Stimulated activated CD4-positive, alpha-beta T cell treated with anti-CD3 and anti-CD28 coated beads, TNF-alpha, amount 100 ng/mL, for 24 hours (primary cell): ENCODE data around the gene GRIA3.
"Not testable (repeated sequence)": the region's sequence is repeated elsewhere in the genome, so short reads cannot be mapped to it uniquely, and the experiment has no call there.

Experiments used
- DNase-seq, 3 experiments: peaks; one replicate each; pipeline ENCODE4 v3.0.0-alpha.2; 2020; ENCODE audit warnings: low read depth in 3 of 3

Gene GRIA3

GRCh38 chrX:123464709-123465108 lies 280.6 kb downstream of the GRIA3 start:
- no peak for DNase-seq

DNA sequence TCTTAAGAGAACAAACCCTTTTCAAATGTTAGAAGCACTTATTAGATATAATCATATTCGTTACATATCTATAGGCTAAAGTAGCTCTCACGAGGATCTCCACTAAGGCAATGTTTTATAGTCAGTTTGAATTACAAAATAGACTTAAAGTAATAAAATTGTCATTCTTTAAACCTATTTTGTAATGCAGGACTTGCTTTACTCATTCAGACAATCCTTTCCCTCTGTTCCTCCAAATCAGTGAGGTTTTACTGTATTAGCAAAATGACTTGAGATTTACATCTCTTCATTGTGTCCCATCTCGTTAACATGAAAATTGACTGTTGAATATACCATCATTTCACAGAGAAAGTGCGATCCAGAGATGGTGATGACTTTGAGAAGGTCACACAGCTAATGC lies 284.4 kb downstream of the GRIA3 start:
- DNase-seq, result no peak

- DNase-seq, result no peak
These were observed 291.1 kb downstream of the GRIA3 start for GRCh38 chrX:123475068-123475724.

DNA sequence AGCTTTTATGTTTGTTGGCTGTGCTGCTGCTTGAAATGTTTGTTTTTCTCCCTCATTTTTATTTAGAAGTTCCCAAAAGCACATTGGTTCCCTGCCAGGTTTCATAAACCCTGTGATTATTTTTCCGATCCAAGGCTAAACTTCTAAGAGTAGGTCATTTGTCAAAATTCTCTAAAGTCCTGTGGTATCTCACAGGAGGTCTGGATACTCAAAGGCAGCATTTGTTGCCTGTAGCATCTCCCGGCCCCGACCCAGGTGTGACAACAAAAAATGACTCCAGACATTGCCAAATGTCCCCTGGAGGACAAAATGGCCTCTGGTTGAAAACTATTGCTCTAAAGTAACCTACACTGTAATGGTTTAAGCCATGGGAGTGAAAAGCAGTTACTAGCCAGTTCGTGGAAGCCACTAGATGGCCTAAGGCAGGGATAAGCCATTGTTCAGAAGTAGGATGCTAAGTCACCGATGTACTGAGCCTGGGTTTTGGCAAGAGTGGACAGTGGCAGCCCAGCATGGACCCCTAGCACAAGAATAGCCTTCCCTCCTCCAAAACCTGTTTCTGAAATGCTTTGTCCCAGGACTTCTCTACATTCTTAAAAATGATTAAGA lies 292.6 kb downstream of the GRIA3 start:
- DNase-seq, result no peak

GRCh38 chrX:123477673-123478072 lies 293.6 kb downstream of the GRIA3 start:
- no peak for DNase-seq

- DNase-seq, result no peak
These were observed 298.1 kb downstream of the GRIA3 start for GRCh38 chrX:123481913-123482851.

- DNase-seq, result no peak
These were observed 302.2 kb downstream of the GRIA3 start for GRCh38 chrX:123486297-123486696.

- no peak for DNase-seq
These were observed 303.2 kb downstream of the GRIA3 start for GRCh38 chrX:123487236-123487635.

DNA sequence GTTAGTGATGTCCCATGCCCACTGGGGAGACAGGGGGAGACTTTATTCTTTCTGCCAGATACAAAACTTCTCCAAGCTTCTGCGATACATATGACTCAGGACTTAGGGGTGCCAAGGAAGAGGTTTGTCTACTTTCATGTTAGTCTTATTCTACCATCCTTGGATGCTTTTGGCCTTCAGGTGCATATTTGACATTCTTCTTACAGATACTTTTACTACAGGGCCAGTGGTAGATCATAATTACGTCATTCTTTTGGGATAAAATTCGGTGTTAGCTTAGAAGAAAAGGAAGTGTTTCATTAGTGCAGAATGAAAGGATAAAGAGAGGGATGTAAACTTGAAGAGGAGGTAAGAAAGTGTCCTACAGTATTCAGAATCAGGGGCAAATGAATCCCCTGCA lies 303.6 kb downstream of the GRIA3 start:
- no peak for DNase-seq

DNA sequence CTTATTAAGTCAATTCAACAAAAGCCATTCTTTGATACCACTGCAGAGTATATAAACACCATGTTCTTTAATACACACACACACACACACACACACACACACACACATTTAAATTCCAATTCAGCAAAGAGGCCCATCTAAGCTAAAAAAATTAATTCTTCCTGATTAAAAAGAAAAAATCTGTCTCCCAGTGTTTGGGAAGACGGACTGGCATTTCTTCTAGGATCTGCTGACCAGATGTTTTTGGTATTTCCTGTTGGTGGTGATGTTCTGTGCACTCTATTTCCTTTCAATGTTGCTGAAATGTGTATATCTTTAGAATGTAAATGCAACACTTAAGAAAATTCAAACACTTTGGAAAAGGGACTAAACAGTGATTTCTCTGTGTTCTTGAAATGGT lies 304.9 kb downstream of the GRIA3 start:
- no peak for DNase-seq

- no peak for DNase-seq
These were observed 309.8 kb downstream of the GRIA3 start for GRCh38 chrX:123493857-123494256.

GRCh38 chrX:123499787-123500186 lies 315.7 kb downstream of the GRIA3 start:
- no peak for DNase-seq

GRCh38 chrX:123504047-123504446 lies 320.0 kb downstream of the GRIA3 start:
- no peak for DNase-seq

DNA sequence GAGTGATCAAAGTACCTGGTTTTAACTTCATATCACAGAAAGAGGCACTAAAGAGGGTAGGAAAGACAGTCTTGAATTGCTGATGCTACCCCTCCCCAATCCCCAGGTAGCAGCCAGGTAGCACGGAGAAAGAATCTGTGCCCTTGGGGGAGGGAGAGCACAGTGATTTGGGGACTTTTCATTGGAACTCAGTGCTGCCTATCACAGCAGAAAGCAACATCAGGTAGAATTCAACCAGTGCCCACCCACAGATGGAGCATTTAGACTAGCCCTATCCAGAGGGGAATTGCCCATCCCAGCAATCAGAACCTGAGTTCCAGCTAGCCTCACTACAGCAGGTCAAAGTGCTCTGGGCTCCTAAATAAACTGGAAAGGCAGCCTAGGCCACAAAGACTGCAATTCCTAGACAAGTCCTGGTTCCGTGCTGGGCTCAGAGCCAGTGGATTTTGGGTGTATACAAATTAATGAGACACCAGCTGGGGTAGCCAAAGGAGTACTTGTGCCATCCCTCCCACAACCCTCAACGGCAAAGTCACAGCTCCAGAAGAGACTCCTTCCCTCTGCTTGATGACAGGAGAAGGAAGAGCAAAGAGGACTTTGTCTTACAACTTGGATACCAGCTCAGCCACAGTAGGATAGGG lies 320.7 kb downstream of the GRIA3 start:
- DNase-seq, result no peak

DNA sequence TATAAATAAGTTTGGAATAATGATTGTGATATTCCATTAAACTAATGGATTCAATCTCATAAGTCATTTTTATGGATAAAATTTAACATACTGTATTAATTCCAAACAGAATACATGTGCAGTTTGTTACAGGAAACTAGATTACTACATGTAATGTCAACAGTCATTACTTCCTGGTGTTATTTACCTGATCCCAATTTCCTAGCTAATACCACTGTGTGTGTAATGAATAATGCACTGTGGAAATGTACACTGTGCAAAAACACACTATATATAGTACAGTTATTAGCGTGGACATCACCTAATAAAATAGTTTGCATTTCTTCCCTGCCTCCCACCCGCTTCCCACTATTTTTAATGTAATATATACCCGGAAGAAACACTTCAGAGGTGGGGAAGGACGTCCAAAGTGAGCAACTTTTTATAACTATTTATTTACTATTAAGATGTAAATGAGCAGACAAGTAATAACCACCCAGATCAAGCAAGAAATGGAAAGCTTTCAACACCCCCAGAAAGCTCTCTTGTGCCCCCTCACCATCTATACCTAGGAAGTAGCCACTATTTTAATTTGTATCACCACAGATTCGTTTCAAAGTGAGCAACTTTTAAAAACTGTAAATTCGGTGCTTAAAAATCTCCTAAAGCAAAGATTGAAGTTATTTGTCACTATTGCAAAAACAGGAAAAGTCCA lies 329.7 kb downstream of the GRIA3 start:
- no peak for DNase-seq

- not testable (repeated sequence) for DNase-seq
These were observed 330.2 kb downstream of the GRIA3 start for GRCh38 chrX:123514279-123514640.

- no peak for DNase-seq
These were observed 334.7 kb downstream of the GRIA3 start for GRCh38 chrX:123518791-123519190.

DNA sequence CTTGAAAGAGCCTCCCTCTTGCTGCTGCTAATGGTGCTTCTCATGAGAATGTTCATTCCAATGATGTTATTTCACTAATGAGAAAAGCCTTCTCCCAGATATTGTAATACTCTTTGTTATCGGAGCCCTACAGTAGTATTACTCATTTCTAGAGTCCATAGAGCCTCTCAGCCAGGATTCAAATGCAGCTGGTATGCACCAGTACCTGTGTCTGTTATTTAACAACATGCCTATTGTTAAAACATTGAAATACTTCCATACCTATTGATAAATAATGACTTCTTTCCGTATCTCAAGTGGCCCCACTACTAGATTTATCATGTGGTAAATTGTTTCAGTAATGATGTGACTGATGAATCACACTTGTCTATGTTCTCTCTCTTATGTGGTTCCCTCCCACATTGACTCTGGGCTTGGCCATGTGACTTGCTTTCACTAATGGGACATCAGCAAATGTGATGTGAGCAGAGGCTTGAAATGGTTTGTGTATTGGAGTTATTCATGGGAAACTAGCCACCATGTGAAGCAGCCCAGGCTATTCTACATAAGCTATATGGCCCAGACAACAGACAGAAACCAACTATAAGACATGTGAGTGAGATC lies 341.1 kb downstream of the GRIA3 start:
- DNase-seq, result no peak

- DNase-seq, result not testable (repeated sequence)
These were observed 346.6 kb downstream of the GRIA3 start for GRCh38 chrX:123530726-123531125.
